Neural cell (in vitro differentiated cells): ENCODE data around the gene PPP1R12A. TPM values are rescaled to one million over a fixed set of nuclear protein-coding genes. Genes with fewer than 3 reads are reported as not detected.

Experiments
- H2AFZ ChIP-seq: fragments of 200-600, 300-800 bp; sonication (generic), shearing (Covaris generic); 2 replicates; pipeline ENCODE4 v1.6.0; 2014; ENCODE audit warnings: low read depth, mild to moderate bottlenecking, antibody characterized with exemption, low read length, moderate library complexity
- H3F3A ChIP-seq: fragments of 200-600 bp; shearing (Covaris generic); 2 replicates; pipeline ENCODE4 v1.6.1; 2016; ENCODE audit warnings: mild to moderate bottlenecking, moderate library complexity, mixed read lengths, antibody characterized with exemption, low read length; ENCODE audit not compliant: insufficient read depth, poor library complexity, severe bottlenecking
- H3K27ac ChIP-seq: fragments of 200-600, 300-800 bp; sonication (generic), shearing (Covaris generic); 2 replicates; pipeline ENCODE4 v1.5.1; 2014; ENCODE audit warnings: mild to moderate bottlenecking, low read length, moderate library complexity
- H3K27me3 ChIP-seq: fragments of 300-800, 200-600 bp; sonication (generic), shearing (Covaris generic); 2 replicates; pipeline ENCODE4 v1.6.0; 2014; ENCODE audit warnings: mild to moderate bottlenecking, low read depth, low read length, moderate library complexity; ENCODE audit not compliant: insufficient read depth
- H3K36me3 ChIP-seq: fragments of 300-800, 200-600 bp; sonication (generic), shearing (Covaris generic); 2 replicates; pipeline ENCODE4 v1.5.1; 2014; ENCODE audit warnings: mild to moderate bottlenecking, antibody characterized with exemption, low read length, moderate library complexity; ENCODE audit not compliant: insufficient read depth
- H3K4me2 ChIP-seq: fragments of 300-800, 200-600 bp; sonication (generic), shearing (Covaris generic); 2 replicates; pipeline ENCODE4 v1.6.0; 2014; ENCODE audit warnings: mild to moderate bottlenecking, low read length
- H3K4me3 ChIP-seq: fragments of 300-800, 200-600 bp; sonication (generic), shearing (Covaris generic); 2 replicates; pipeline ENCODE4 v1.5.1; 2014; ENCODE audit warnings: mild to moderate bottlenecking, low read length, moderate library complexity
- H3K79me2 ChIP-seq: fragments of 200-600 bp; shearing (Covaris generic); replicated peaks from 2 replicates; pipeline ENCODE4 v1.6.0; 2014; ENCODE audit warnings: mild to moderate bottlenecking, low read length, moderate library complexity; ENCODE audit not compliant: insufficient read depth
- H3K9ac ChIP-seq: fragments of 300-800, 200-600 bp; sonication (generic), shearing (Covaris generic); 2 replicates; pipeline ENCODE4 v1.6.1; 2016; ENCODE audit warnings: mild to moderate bottlenecking, low read length, mixed read lengths
- H3K9me2 ChIP-seq: fragments of 200-600 bp; shearing (Covaris generic); 2 replicates; pipeline ENCODE4 v1.6.1; 2016; ENCODE audit warnings: mild to moderate bottlenecking, low read length, mixed read lengths; ENCODE audit not compliant: insufficient read depth
- H3K9me3 ChIP-seq: fragments of 200-600, 300-800 bp; sonication (generic), shearing (Covaris generic); 2 replicates; pipeline ENCODE4 v1.6.1; 2016; ENCODE audit warnings: mild to moderate bottlenecking, mixed run types, low read length, moderate library complexity, mixed read lengths
- H4K20me1 ChIP-seq: fragments of 200-600 bp; shearing (Covaris generic); 2 replicates; pipeline ENCODE4 v1.6.1; 2016; ENCODE audit warnings: mild to moderate bottlenecking, mixed run types; ENCODE audit not compliant: insufficient read depth
- CTCF ChIP-seq: fragments of 450-650 bp; IDR thresholded peaks from 2 replicates; pipeline ENCODE4 v1.5.1; 2014; ENCODE audit warnings: antibody characterized with exemption, mild to moderate bottlenecking, moderate library complexity; ENCODE audit not compliant: poor library complexity, severe bottlenecking
- EP300 ChIP-seq: fragments of 450-650 bp; conservative IDR thresholded peaks from 2 replicates; pipeline ENCODE4 v1.6.1; 2014; ENCODE audit warnings: antibody characterized with exemption, mild to moderate bottlenecking, moderate library complexity; ENCODE audit not compliant: poor library complexity, severe bottlenecking
- EZH2 ChIP-seq: fragments of 200-600, 300-800 bp; shearing (Covaris generic), sonication (generic); IDR thresholded peaks from 2 replicates; pipeline ENCODE4 v1.6.1; 2014; ENCODE audit warnings: antibody characterized with exemption, low read length, borderline replicate concordance, mild to moderate bottlenecking; ENCODE audit not compliant: insufficient read depth, poor library complexity, severe bottlenecking
- MXI1 ChIP-seq: fragments of 450-650 bp; conservative IDR thresholded peaks from 2 replicates; pipeline ENCODE4 v1.6.1; 2014; ENCODE audit warnings: antibody characterized with exemption, mild to moderate bottlenecking; ENCODE audit not compliant: poor library complexity, severe bottlenecking
- POLR2AphosphoS5 ChIP-seq: IDR thresholded peaks from 2 replicates; pipeline ENCODE4 v1.6.1; 2012
- RAD21 ChIP-seq: fragments of 450-650 bp; conservative IDR thresholded peaks from 2 replicates; pipeline ENCODE4 v1.6.1; 2014; ENCODE audit warnings: antibody characterized with exemption, mild to moderate bottlenecking, moderate library complexity
- REST ChIP-seq: IDR thresholded peaks from 2 replicates; pipeline ENCODE4 v1.6.1; 2012; ENCODE audit warnings: borderline replicate concordance
- SMC3 ChIP-seq: fragments of 450-650 bp; conservative IDR thresholded peaks from 2 replicates; pipeline ENCODE4 v1.6.1; 2014; ENCODE audit warnings: antibody characterized with exemption, mild to moderate bottlenecking, moderate library complexity; ENCODE audit not compliant: poor library complexity
- TAF1 ChIP-seq: IDR thresholded peaks from 2 replicates; pipeline ENCODE4 v1.6.1; 2012; ENCODE audit warnings: low read depth
- polyA plus RNA-seq: library from polyadenylated mRNA; depleted of rRNA; stranded (reverse); fragments of >200 nt; gene quantifications from 2 replicates; pipeline ENCODE4 v1.2.3, GENCODE V29; 2014

The PPP1R12A gene
- polyA plus RNA-seq, 1 donor from 2014 or later = 68.2 TPM

- H2AFZ ChIP-seq = no peak overlapping the region
- no peaks in the 10 kb centered on the region for H4K20me1 ChIP-seq
- H3K36me3 ChIP-seq = no peaks in the 10 kb centered on the region
- H3K9ac ChIP-seq = no peak overlapping the region
- H3K4me3 ChIP-seq = no peak overlapping the region
- no peaks in the 10 kb centered on the region for H3K9me3 ChIP-seq
- TF ChIP-seq REST (no peak), MXI1 (no peak), EP300 (no peak), EZH2 (no peak), TAF1 (no peak), RAD21 (no peak), CTCF (no peak), POLR2AphosphoS5 (no peak), SMC3 (no peak)
- H3K9me2 ChIP-seq = no peaks in the 10 kb centered on the region
- H3K4me2 ChIP-seq = no peak overlapping the region
- H3F3A ChIP-seq = no peaks in the 10 kb centered on the region
- peaks cover 70% of the 10 kb centered on the region for H3K79me2 ChIP-seq
- no peaks in the 10 kb centered on the region for H3K27me3 ChIP-seq
- H3K27ac ChIP-seq = no peak overlapping the region
Measured at GRCh38 chr12:79919762-79920161, 15.1 kb downstream of the PPP1R12A start.

GRCh38 chr12:79916826-79917225 lies 18.1 kb downstream of the PPP1R12A start:
- Histone ChIP-seq H4K20me1 (no peaks in the 10 kb centered on the region), H3K9ac (no peak overlapping the region), H3K9me3 (no peaks in the 10 kb centered on the region), H3F3A (no peaks in the 10 kb centered on the region), H3K4me2 (no peak overlapping the region), H3K27ac (no peak overlapping the region), H3K4me3 (no peak overlapping the region), H2AFZ (no peak overlapping the region), H3K79me2 (peaks cover 79% of the 10 kb centered on the region), H3K27me3 (no peaks in the 10 kb centered on the region), H3K36me3 (no peaks in the 10 kb centered on the region), H3K9me2 (no peaks in the 10 kb centered on the region)
- TF ChIP-seq TAF1 = no peak
- no peak for TF ChIP-seq RAD21
- TF ChIP-seq MXI1 = no peak
